ENCODE results near the gene KHDC1. TPM values are rescaled to one million over a fixed set of nuclear protein-coding genes. Genes with fewer than 3 reads are reported as not detected.

Gene KHDC1
- total RNA-seq, 1 donor from 2014 or later: 2.6 TPM

DNA sequence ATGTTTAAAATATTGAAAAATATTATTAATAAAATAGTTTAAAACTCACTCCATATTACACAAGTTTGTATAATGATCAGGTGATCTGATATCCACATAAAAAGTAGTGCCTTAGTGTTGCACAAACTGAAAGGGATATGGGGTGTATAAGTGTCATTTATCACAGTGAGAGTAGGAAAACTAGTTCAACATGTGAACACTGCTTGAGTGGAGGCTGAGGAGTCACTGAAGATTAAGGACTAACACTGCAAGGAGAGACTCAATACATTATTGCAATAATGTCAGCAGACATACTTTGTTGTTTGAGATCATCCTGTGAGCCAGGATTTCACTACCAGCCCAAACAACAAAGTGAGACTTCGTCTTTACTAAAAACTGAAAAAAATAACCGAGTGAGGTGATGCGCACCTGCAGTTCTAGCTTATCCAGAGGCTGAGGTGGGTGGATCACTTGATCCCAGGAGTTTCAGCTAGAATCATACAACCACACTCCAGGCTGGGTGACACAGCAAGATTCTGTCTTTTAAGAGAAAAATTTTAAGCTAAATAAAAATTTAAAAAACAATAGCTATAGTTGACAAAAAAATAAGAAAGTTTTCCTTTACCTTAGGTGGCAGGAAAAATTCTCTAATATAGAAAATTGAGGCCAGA lies 35.3 kb downstream of the KHDC1 start:
- H3K27ac ChIP-seq (ENCODE audit: low read depth, low read length): no peak overlapping the region
- H3K4me1 ChIP-seq (ENCODE audit: control insufficient read depth in 3 of 3, insufficient read depth in 3 of 3, low read length in 3 of 3): no peaks in the 10 kb centered on the region
- no peak overlapping the region for H3K4me3 ChIP-seq (ENCODE audit: low read length in 3 of 3)
- H3K9ac ChIP-seq (ENCODE audit: low read depth in 1 of 3, low read length in 3 of 3): no peak overlapping the region
- no peaks in the 10 kb centered on the region for H3K36me3 ChIP-seq (ENCODE audit: control insufficient read depth in 3 of 3, insufficient read depth in 3 of 3, low read length in 3 of 3)
- H3K27me3 ChIP-seq (ENCODE audit: control insufficient read depth in 3 of 3, insufficient read depth in 3 of 3, low read length in 3 of 3): no peaks in the 10 kb centered on the region
- H3K9me3 ChIP-seq (ENCODE audit: control insufficient read depth in 3 of 3, low read length in 3 of 3): no peaks in the 10 kb centered on the region

- H3K4me1 ChIP-seq (ENCODE audit: control insufficient read depth in 3 of 3, insufficient read depth in 3 of 3, low read length in 3 of 3): no peaks in the 10 kb centered on the region
- no peaks in the 10 kb centered on the region for H3K9me3 ChIP-seq (ENCODE audit: control insufficient read depth in 3 of 3, low read length in 3 of 3)
- no peak within 1 kb of the TSS for H3K9ac ChIP-seq (ENCODE audit: low read depth in 1 of 3, low read length in 3 of 3)
- H3K27ac ChIP-seq (ENCODE audit: low read depth, low read length): no peak within 1 kb of the TSS
- H3K36me3 ChIP-seq (ENCODE audit: control insufficient read depth in 3 of 3, insufficient read depth in 3 of 3, low read length in 3 of 3): no peaks in the 10 kb centered on the region
- no peaks in the 10 kb centered on the region for H3K27me3 ChIP-seq (ENCODE audit: control insufficient read depth in 3 of 3, insufficient read depth in 3 of 3, low read length in 3 of 3)
- no peak within 1 kb of the TSS for H3K4me3 ChIP-seq (ENCODE audit: low read length in 3 of 3)
Observed at GRCh38 chr6:73225396-73225795, 37.6 kb downstream of the KHDC1 start, which contains the start of gene KHDC1L. KHDC1L (minus strand) TSS chr6:73225496; CDS start chr6:73225408, 88 bp downstream.

DNA sequence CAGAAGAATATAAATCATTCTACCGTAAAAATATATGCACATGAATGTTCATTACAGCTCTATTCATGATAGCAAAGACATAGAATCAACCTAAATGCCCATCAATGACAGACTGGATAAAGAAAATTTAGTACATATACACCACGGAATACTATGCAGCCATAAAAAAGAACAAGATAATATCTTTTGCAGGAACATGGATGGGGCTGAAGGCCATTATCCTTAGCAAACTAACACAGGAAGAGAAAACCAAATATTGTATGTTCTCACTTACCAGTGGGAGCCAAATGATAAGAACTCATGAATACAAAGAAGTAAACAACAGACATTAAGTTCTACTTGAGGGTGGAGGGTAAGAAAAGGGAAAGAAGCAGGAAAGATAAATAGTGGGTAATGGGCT lies 46.1 kb downstream of the KHDC1 start:
- Histone ChIP-seq H3K4me3 (ENCODE audit: low read length in 3 of 3) (no peak overlapping the region), H3K9me3 (ENCODE audit: control insufficient read depth in 3 of 3, low read length in 3 of 3) (no peaks in the 10 kb centered on the region), H3K9ac (ENCODE audit: low read depth in 1 of 3, low read length in 3 of 3) (no peak overlapping the region), H3K36me3 (ENCODE audit: control insufficient read depth in 3 of 3, insufficient read depth in 3 of 3, low read length in 3 of 3) (no peaks in the 10 kb centered on the region), H3K27ac (ENCODE audit: low read depth, low read length) (no peak overlapping the region), H3K4me1 (ENCODE audit: control insufficient read depth in 3 of 3, insufficient read depth in 3 of 3, low read length in 3 of 3) (no peaks in the 10 kb centered on the region), H3K27me3 (ENCODE audit: control insufficient read depth in 3 of 3, insufficient read depth in 3 of 3, low read length in 3 of 3) (no peaks in the 10 kb centered on the region)

DNA sequence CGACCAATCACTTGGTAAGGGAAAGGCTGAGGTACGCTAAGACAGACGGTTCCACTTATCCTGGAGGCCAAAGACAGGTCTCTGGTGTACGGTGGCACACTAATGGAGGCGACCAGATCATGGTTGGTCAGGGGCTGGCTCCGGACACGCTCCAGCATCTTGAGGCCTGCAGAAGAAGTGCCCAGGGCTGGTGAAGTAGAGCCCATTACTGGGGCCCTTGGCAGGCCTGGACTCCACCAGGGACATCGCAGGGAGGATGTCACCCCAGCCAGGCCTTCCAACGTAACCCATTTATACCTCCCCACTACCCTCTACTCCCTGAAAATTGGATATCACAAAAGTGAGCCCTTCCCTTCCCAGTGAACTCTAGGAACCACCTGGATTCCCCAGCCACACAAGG lies 53.9 kb downstream of the KHDC1 start:
- Histone ChIP-seq H3K27ac (ENCODE audit: low read depth, low read length) (no peak overlapping the region), H3K4me3 (ENCODE audit: low read length in 3 of 3) (no peak overlapping the region), H3K36me3 (ENCODE audit: control insufficient read depth in 3 of 3, insufficient read depth in 3 of 3, low read length in 3 of 3) (no peaks in the 10 kb centered on the region), H3K9me3 (ENCODE audit: control insufficient read depth in 3 of 3, low read length in 3 of 3) (no peaks in the 10 kb centered on the region), H3K27me3 (ENCODE audit: control insufficient read depth in 3 of 3, insufficient read depth in 3 of 3, low read length in 3 of 3) (peaks cover 0 to 2% (median 0%) of the 10 kb centered on the region in 3 donors), H3K4me1 (ENCODE audit: control insufficient read depth in 3 of 3, insufficient read depth in 3 of 3, low read length in 3 of 3) (no peaks in the 10 kb centered on the region), H3K9ac (ENCODE audit: low read depth in 1 of 3, low read length in 3 of 3) (no peak overlapping the region)

DNA sequence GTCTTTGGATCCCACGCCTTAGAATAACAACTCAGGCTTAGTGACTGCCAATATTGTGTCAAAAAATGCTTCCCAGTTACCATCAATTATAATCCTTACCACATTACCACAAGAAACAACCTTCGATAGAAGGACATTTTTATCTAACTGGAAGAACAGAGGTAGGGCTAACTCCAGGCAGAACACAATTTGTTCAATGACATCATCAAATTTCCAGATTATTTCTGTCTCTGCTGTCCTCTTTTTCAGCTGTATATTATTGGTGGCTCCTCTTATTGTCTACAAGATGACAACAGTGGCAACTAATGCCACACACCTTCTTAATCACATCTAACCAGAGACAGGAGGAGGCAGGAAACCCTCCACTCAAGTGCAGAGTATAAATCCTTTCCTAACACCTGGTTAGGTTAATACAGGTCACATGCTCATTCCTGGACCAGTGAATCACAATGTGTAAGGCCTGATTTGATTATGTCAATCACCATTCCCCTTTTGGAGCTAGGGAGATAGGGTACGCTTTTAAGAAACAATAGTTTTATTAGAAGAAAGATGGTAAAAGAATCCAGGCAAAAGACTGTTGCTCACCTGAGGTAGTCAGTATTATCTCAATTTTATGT lies 55.7 kb downstream of the KHDC1 start:
- no peak overlapping the region for H3K9ac ChIP-seq (ENCODE audit: low read depth in 1 of 3, low read length in 3 of 3)
- H3K27ac ChIP-seq (ENCODE audit: low read depth, low read length): no peak overlapping the region
- H3K36me3 ChIP-seq (ENCODE audit: control insufficient read depth in 3 of 3, insufficient read depth in 3 of 3, low read length in 3 of 3): no peaks in the 10 kb centered on the region
- peaks cover 0 to 2% (median 0%) of the 10 kb centered on the region in 3 donors for H3K27me3 ChIP-seq (ENCODE audit: control insufficient read depth in 3 of 3, insufficient read depth in 3 of 3, low read length in 3 of 3)
- H3K4me3 ChIP-seq (ENCODE audit: low read length in 3 of 3): no peak overlapping the region
- H3K9me3 ChIP-seq (ENCODE audit: control insufficient read depth in 3 of 3, low read length in 3 of 3): no peaks in the 10 kb centered on the region
- H3K4me1 ChIP-seq (ENCODE audit: control insufficient read depth in 3 of 3, insufficient read depth in 3 of 3, low read length in 3 of 3): no peaks in the 10 kb centered on the region

GRCh38 chr6:73204252-73204651 lies 58.7 kb downstream of the KHDC1 start:
- Histone ChIP-seq H3K4me3 (ENCODE audit: low read length in 3 of 3) (no peak overlapping the region), H3K27me3 (ENCODE audit: control insufficient read depth in 3 of 3, insufficient read depth in 3 of 3, low read length in 3 of 3) (peaks cover 0 to 2% (median 0%) of the 10 kb centered on the region in 3 donors), H3K9ac (ENCODE audit: low read depth in 1 of 3, low read length in 3 of 3) (no peak overlapping the region), H3K4me1 (ENCODE audit: control insufficient read depth in 3 of 3, insufficient read depth in 3 of 3, low read length in 3 of 3) (peaks cover 0 to 7% (median 5%) of the 10 kb centered on the region in 3 donors), H3K27ac (ENCODE audit: low read depth, low read length) (no peak overlapping the region), H3K9me3 (ENCODE audit: control insufficient read depth in 3 of 3, low read length in 3 of 3) (no peaks in the 10 kb centered on the region), H3K36me3 (ENCODE audit: control insufficient read depth in 3 of 3, insufficient read depth in 3 of 3, low read length in 3 of 3) (no peaks in the 10 kb centered on the region)

GRCh38 chr6:73203098-73203497 lies 59.9 kb downstream of the KHDC1 start:
- Histone ChIP-seq H3K9ac (ENCODE audit: low read depth in 1 of 3, low read length in 3 of 3) (no peak overlapping the region), H3K9me3 (ENCODE audit: control insufficient read depth in 3 of 3, low read length in 3 of 3) (no peaks in the 10 kb centered on the region), H3K27ac (ENCODE audit: low read depth, low read length) (no peak overlapping the region), H3K36me3 (ENCODE audit: control insufficient read depth in 3 of 3, insufficient read depth in 3 of 3, low read length in 3 of 3) (no peaks in the 10 kb centered on the region), H3K4me3 (ENCODE audit: low read length in 3 of 3) (no peak overlapping the region), H3K4me1 (ENCODE audit: control insufficient read depth in 3 of 3, insufficient read depth in 3 of 3, low read length in 3 of 3) (peaks cover 0 to 7% (median 5%) of the 10 kb centered on the region in 3 donors), H3K27me3 (ENCODE audit: control insufficient read depth in 3 of 3, insufficient read depth in 3 of 3, low read length in 3 of 3) (peaks cover 0 to 2% (median 0%) of the 10 kb centered on the region in 3 donors)

DNA sequence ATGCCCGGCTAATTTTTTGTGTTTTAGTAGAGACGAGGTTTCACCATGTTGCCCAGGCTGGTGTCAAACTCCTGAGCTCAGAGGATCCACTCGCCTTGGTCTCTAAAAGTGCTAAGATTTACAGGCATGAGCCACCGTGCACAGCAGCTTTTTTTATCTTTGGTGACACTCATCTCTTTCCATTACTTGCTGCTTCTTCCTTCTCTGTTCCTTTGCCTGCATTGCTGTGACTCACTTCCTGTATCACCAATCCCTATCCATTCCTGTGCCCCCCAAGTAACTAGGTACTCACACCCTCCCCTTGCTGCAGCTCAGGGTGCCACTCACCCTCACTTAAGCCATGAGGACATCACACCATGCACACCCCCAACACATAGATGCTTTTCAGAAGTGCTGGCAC lies 62.3 kb downstream of the KHDC1 start:
- Histone ChIP-seq H3K27me3 (ENCODE audit: control insufficient read depth in 3 of 3, insufficient read depth in 3 of 3, low read length in 3 of 3) (no peaks in the 10 kb centered on the region), H3K9ac (ENCODE audit: low read depth in 1 of 3, low read length in 3 of 3) (no peak overlapping the region), H3K36me3 (ENCODE audit: control insufficient read depth in 3 of 3, insufficient read depth in 3 of 3, low read length in 3 of 3) (no peaks in the 10 kb centered on the region), H3K9me3 (ENCODE audit: control insufficient read depth in 3 of 3, low read length in 3 of 3) (no peaks in the 10 kb centered on the region), H3K4me3 (ENCODE audit: low read length in 3 of 3) (no peak overlapping the region), H3K27ac (ENCODE audit: low read depth, low read length) (no peak overlapping the region), H3K4me1 (ENCODE audit: control insufficient read depth in 3 of 3, insufficient read depth in 3 of 3, low read length in 3 of 3) (peaks cover 0 to 7% (median 5%) of the 10 kb centered on the region in 3 donors)

GRCh38 chr6:73200247-73200646 lies 62.7 kb downstream of the KHDC1 start:
- H3K4me1 ChIP-seq (ENCODE audit: control insufficient read depth in 3 of 3, insufficient read depth in 3 of 3, low read length in 3 of 3): peaks cover 0 to 7% (median 5%) of the 10 kb centered on the region in 3 donors
- H3K9ac ChIP-seq (ENCODE audit: low read depth in 1 of 3, low read length in 3 of 3): no peak overlapping the region
- no peaks in the 10 kb centered on the region for H3K9me3 ChIP-seq (ENCODE audit: control insufficient read depth in 3 of 3, low read length in 3 of 3)
- no peaks in the 10 kb centered on the region for H3K27me3 ChIP-seq (ENCODE audit: control insufficient read depth in 3 of 3, insufficient read depth in 3 of 3, low read length in 3 of 3)
- H3K27ac ChIP-seq (ENCODE audit: low read depth, low read length): no peak overlapping the region
- H3K4me3 ChIP-seq (ENCODE audit: low read length in 3 of 3): no peak overlapping the region
- H3K36me3 ChIP-seq (ENCODE audit: control insufficient read depth in 3 of 3, insufficient read depth in 3 of 3, low read length in 3 of 3): peaks cover 0 to 1% (median under 1%) of the 10 kb centered on the region in 3 donors

- no peak overlapping the region for H3K9ac ChIP-seq (ENCODE audit: low read depth in 1 of 3, low read length in 3 of 3)
- H3K4me1 ChIP-seq (ENCODE audit: control insufficient read depth in 3 of 3, insufficient read depth in 3 of 3, low read length in 3 of 3): no peaks in the 10 kb centered on the region
- no peak overlapping the region for H3K4me3 ChIP-seq (ENCODE audit: low read length in 3 of 3)
- peaks cover 6 to 10% (median 8%) of the 10 kb centered on the region in 3 donors for H3K36me3 ChIP-seq (ENCODE audit: control insufficient read depth in 3 of 3, insufficient read depth in 3 of 3, low read length in 3 of 3)
- H3K9me3 ChIP-seq (ENCODE audit: control insufficient read depth in 3 of 3, low read length in 3 of 3): no peaks in the 10 kb centered on the region
- H3K27me3 ChIP-seq (ENCODE audit: control insufficient read depth in 3 of 3, insufficient read depth in 3 of 3, low read length in 3 of 3): no peaks in the 10 kb centered on the region
- no peak overlapping the region for H3K27ac ChIP-seq (ENCODE audit: low read depth, low read length)
Observed at GRCh38 chr6:73194744-73195143, 68.3 kb downstream of the KHDC1 start.
